NCI-H2196 treated with DMSO at 0.1 percent for 48 hours (cell line): ENCODE data around the gene BCR.

ENCODE experiments used
- DNase-seq: peaks from one replicate; lab custom pipeline; 2025; ENCODE audit not compliant: unreplicated experiment; lab: John Stamatoyannopoulos, UW

The BCR gene

GRCh38 chr22:23150762-23151161 lies 29.5 kb upstream of the BCR start:
- no peak for DNase-seq

- DNase-seq, result no peak
These were observed 28.5 kb upstream of the BCR start for GRCh38 chr22:23151827-23152226.

- DNase-seq, result no peak
These were observed 27.8 kb upstream of the BCR start for GRCh38 chr22:23152238-23153114.

- DNase-seq, result no peak
These were observed 26.3 kb upstream of the BCR start for GRCh38 chr22:23153994-23154393.

GRCh38 chr22:23154461-23154860 lies 25.8 kb upstream of the BCR start:
- DNase-seq, result no peak

- DNase-seq, result no peak
These were observed 25.2 kb upstream of the BCR start for GRCh38 chr22:23155143-23155542.

GRCh38 chr22:23155831-23156230 lies 24.5 kb upstream of the BCR start:
- DNase-seq, result no peak

- no peak for DNase-seq
These were observed 24.0 kb upstream of the BCR start for GRCh38 chr22:23156286-23156685.

GRCh38 chr22:23157560-23158515 lies 22.5 kb upstream of the BCR start:
- DNase-seq, result no peak

GRCh38 chr22:23158516-23159290 lies 21.6 kb upstream of the BCR start:
- DNase-seq, result no peak

GRCh38 chr22:23159291-23159630 lies 21.0 kb upstream of the BCR start:
- DNase-seq, result no peak

- DNase-seq, result no peak
These were observed 19.3 kb upstream of the BCR start for GRCh38 chr22:23161029-23161428.

- DNase-seq, result no peak
These were observed 18.7 kb upstream of the BCR start for GRCh38 chr22:23161574-23161973.

- peak; percentile 18 for DNase-seq
These were observed 16.6 kb upstream of the BCR start for GRCh38 chr22:23163665-23164064.

- no peak for DNase-seq
These were observed 16.2 kb upstream of the BCR start for GRCh38 chr22:23164091-23164490.

- no peak for DNase-seq
These were observed 14.1 kb upstream of the BCR start for GRCh38 chr22:23166042-23166831.

- DNase-seq, result no peak
These were observed 13.3 kb upstream of the BCR start for GRCh38 chr22:23166841-23167616.

GRCh38 chr22:23168391-23169042 lies 11.8 kb upstream of the BCR start:
- DNase-seq, result no peak

- DNase-seq, result no peak
These were observed 11.3 kb upstream of the BCR start for GRCh38 chr22:23169043-23169406.
